Measurements from ENCODE around the gene KRTCAP3.

DNA sequence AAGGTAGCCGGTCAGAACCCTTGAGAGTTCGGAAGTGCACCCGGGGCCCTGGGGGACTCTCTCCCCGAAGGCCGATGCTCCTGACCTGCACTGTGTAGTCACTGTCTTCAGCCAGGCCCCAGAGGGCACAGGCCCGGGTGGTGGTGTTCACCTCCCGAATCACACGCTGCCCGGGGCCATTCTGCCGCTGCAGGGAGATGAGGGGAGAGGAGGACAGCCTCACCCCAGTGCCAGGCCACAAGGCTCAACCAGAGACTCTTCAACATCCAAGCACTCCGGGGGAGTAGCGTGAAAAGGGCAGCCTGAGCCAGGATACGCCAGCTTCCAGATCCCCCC is 51.7 kb downstream of the KRTCAP3 start:
- TF ChIP-seq POLR2A (IDR thresholded peaks at IDR 0.05; ENCODE audit: control extremely low read depth in 1 of 2, low read depth in 2 of 2, low read length in 2 of 2), result no peak
- TF ChIP-seq, protein P1, sequence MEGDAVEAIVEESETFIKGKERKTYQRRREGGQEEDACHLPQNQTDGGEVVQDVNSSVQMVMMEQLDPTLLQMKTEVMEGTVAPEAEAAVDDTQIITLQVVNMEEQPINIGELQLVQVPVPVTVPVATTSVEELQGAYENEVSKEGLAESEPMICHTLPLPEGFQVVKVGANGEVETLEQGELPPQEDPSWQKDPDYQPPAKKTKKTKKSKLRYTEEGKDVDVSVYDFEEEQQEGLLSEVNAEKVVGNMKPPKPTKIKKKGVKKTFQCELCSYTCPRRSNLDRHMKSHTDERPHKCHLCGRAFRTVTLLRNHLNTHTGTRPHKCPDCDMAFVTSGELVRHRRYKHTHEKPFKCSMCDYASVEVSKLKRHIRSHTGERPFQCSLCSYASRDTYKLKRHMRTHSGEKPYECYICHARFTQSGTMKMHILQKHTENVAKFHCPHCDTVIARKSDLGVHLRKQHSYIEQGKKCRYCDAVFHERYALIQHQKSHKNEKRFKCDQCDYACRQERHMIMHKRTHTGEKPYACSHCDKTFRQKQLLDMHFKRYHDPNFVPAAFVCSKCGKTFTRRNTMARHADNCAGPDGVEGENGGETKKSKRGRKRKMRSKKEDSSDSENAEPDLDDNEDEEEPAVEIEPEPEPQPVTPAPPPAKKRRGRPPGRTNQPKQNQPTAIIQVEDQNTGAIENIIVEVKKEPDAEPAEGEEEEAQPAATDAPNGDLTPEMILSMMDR (IDR thresholded peaks at IDR 0.05; ENCODE audit: control extremely low read depth in 1 of 3, insufficient read depth in 1 of 3, low read depth in 1 of 3, low read length in 3 of 3), result no peak
- TF ChIP-seq, protein P2, sequence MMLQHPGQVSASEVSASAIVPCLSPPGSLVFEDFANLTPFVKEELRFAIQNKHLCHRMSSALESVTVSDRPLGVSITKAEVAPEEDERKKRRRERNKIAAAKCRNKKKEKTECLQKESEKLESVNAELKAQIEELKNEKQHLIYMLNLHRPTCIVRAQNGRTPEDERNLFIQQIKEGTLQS (IDR thresholded peaks at IDR 0.05; ENCODE audit: insufficient read depth, low read depth, low read length), result no peak
- no peak for TF ChIP-seq SIRT6 (IDR thresholded peaks at IDR 0.05; ENCODE audit: low read length)
- no peak for TF ChIP-seq RAD21 (IDR thresholded peaks at IDR 0.05 in 1 of 2, conservative IDR thresholded peaks at IDR 0.05 in 1 of 2; ENCODE audit: low read depth in 2 of 2, low read length in 2 of 2)
- no peak for TF ChIP-seq RNF2 (IDR thresholded peaks at IDR 0.05; ENCODE audit: borderline replicate concordance, low read depth, low read length, missing control alignments, poor library complexity, severe bottlenecking)
- TF ChIP-seq, protein P3, sequence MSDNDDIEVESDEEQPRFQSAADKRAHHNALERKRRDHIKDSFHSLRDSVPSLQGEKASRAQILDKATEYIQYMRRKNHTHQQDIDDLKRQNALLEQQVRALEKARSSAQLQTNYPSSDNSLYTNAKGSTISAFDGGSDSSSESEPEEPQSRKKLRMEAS (IDR thresholded peaks at IDR 0.05), result no peak
- TF ChIP-seq CREB1 (IDR thresholded peaks at IDR 0.05), result no peak
